Astrocyte (in vitro differentiated cells and primary cell): ENCODE measurements around the gene MAT2A. TPM values are rescaled to one million over a fixed set of nuclear protein-coding genes. Genes with fewer than 3 reads are reported as not detected.

Source experiments
- DNase-seq: peaks from one replicate; pipeline ENCODE4 v3.0.0-alpha.2; 2010; ENCODE audit warnings: low read depth
- FAIRE-seq: peaks from 2 replicates; lab custom pipeline; 2011; peaks lifted over from hg19 to GRCh38; lab: Jason Lieb, UNC
- H2AFZ ChIP-seq: 2 replicates; pipeline ENCODE4 v1.6.0; 2012; ENCODE audit warnings: low read depth, low read length, inconsistent platforms
- H3K27ac ChIP-seq: 2 replicates; pipeline ENCODE4 v1.5.1; 2011; ENCODE audit warnings: low read depth, low read length, inconsistent platforms
- H3K27me3 ChIP-seq: 2 replicates; pipeline ENCODE4 v1.6.0; 2011; ENCODE audit warnings: low read length, inconsistent platforms; ENCODE audit not compliant: insufficient read depth
- H3K36me3 ChIP-seq: 2 replicates; pipeline ENCODE4 v1.5.1; 2011; ENCODE audit warnings: low read length, inconsistent platforms; ENCODE audit not compliant: insufficient read depth
- H3K4me1 ChIP-seq: 2 replicates; pipeline ENCODE4 v1.5.1; 2011; ENCODE audit warnings: low read length, inconsistent platforms; ENCODE audit not compliant: insufficient read depth
- H3K4me2 ChIP-seq: 2 replicates; pipeline ENCODE4 v1.6.0; 2012; ENCODE audit warnings: low read length, inconsistent platforms
- H3K4me3 ChIP-seq: 2 replicates; pipeline ENCODE4 v1.5.1; 2011; ENCODE audit warnings: low read depth, mild to moderate bottlenecking, low read length, inconsistent platforms; ENCODE audit not compliant: insufficient read depth
- H3K79me2 ChIP-seq: 2 replicates; pipeline ENCODE4 v1.6.0; 2012; ENCODE audit warnings: mild to moderate bottlenecking, low read length, inconsistent platforms; ENCODE audit not compliant: insufficient read depth
- H3K9ac ChIP-seq: 2 replicates; pipeline ENCODE4 v1.6.0; 2012; ENCODE audit warnings: mild to moderate bottlenecking, low read length, inconsistent platforms
- H3K9me3 ChIP-seq: 2 replicates; pipeline ENCODE4 v1.5.1; 2012; ENCODE audit warnings: low read depth, mild to moderate bottlenecking, low read length, inconsistent platforms; ENCODE audit not compliant: insufficient read depth
- H4K20me1 ChIP-seq: 2 replicates; pipeline ENCODE4 v1.6.0; 2012; ENCODE audit warnings: low read length, inconsistent platforms; ENCODE audit not compliant: insufficient read depth
- H3K27ac Mint-ChIP-seq: one replicate; pipeline ENCODE4 v1.8.0; 2021; ENCODE audit warnings: mild to moderate bottlenecking, mixed read lengths; ENCODE audit not compliant: unreplicated experiment
- H3K27me3 Mint-ChIP-seq: one replicate; pipeline ENCODE4 v1.8.0; 2021; ENCODE audit warnings: low read depth, mixed read lengths; ENCODE audit not compliant: unreplicated experiment
- H3K36me3 Mint-ChIP-seq: one replicate; pipeline ENCODE4 v1.8.0; 2021; ENCODE audit warnings: low read depth, mixed read lengths; ENCODE audit not compliant: unreplicated experiment
- H3K4me1 Mint-ChIP-seq: one replicate; pipeline ENCODE4 v1.8.0; 2021; ENCODE audit warnings: low read depth, mixed read lengths; ENCODE audit not compliant: unreplicated experiment
- H3K4me3 Mint-ChIP-seq: one replicate; pipeline ENCODE4 v1.8.0; 2021; ENCODE audit warnings: mild to moderate bottlenecking, moderate library complexity, mixed read lengths; ENCODE audit not compliant: unreplicated experiment
- H3K9me3 Mint-ChIP-seq: one replicate; pipeline ENCODE4 v1.8.0; 2021; ENCODE audit warnings: mild to moderate bottlenecking, mixed read lengths; ENCODE audit not compliant: unreplicated experiment
- EZH2 ChIP-seq: IDR thresholded peaks from 2 replicates; pipeline ENCODE4 v1.6.1; 2012; ENCODE audit warnings: mild to moderate bottlenecking, low read length, inconsistent platforms; ENCODE audit not compliant: insufficient read depth
- total RNA-seq: library from RNA; stranded (reverse); gene quantifications from 2 replicates; pipeline ENCODE4 v1.2.1, GENCODE V29; 2021
- TF ChIP-seq, protein P1 (sequence below): IDR thresholded peaks from 2 replicates; pipeline ENCODE4 v1.5.1; 2011; ENCODE audit warnings: low read depth, mild to moderate bottlenecking, inconsistent platforms, low read length, moderate library complexity; ENCODE audit not compliant: insufficient read depth

The MAT2A gene
- total RNA-seq, 1 donor from 2014 or later, result 180 TPM

DNA sequence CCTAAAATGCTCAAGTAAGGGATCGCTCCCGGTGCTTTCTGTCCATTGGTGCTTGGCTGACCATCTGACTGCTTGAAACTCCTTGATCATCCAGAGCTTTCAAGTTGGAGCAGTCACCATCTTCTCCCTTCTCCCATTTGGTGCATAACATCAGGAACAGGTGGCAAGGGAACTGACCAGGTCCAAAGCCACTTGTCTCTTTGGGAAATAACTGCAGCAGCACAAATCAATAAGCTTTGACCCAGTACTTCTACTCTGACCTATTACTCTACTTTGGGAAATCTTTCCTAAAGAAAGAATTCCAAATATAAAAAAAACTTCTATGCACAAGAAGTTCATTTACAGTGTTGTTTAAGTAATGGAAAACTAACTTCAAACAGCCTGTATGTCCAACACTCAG lies 10.6 kb upstream of the MAT2A start:
- Mint-ChIP-seq H3K4me1 (no peaks in the 10 kb centered on the region), H3K27ac (no peak overlapping the region), H3K27me3 (peaks cover 10% of the 10 kb centered on the region), H3K36me3 (no peaks in the 10 kb centered on the region), H3K4me3 (no peak overlapping the region), H3K9me3 (no peaks in the 10 kb centered on the region)
- Histone ChIP-seq H3K27me3 (peaks cover 3% of the 10 kb centered on the region), H3K4me2 (no peak overlapping the region), H3K9me3 (no peaks in the 10 kb centered on the region), H4K20me1 (no peaks in the 10 kb centered on the region), H3K79me2 (no peaks in the 10 kb centered on the region), H3K27ac (no peak overlapping the region), H3K4me1 (no peaks in the 10 kb centered on the region), H3K36me3 (no peaks in the 10 kb centered on the region), H3K9ac (no peak overlapping the region), H2AFZ (no peak overlapping the region), H3K4me3 (no peak overlapping the region)
- no peak for TF ChIP-seq EZH2
- FAIRE-seq (no peak), DNase-seq (no peak)

DNA sequence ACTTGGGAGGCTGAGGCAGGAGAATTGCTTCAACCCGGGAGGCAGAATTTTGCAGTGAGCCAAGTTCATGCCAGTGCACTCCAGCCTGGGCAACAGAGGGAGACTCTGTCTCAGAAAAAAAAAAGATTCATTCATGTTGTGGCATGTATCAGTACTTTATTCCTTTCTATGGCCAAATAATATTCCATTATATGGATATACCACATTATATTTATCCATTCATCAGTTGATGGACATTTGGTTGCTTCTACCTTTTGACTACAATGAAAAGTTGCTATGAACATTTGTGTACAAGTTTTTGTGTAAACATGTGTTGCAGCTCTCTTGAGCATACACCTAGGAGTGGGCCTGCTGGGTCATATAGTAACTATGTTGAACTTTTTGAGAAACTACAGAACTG lies 9.2 kb upstream of the MAT2A start:
- no peak overlapping the region for H3K27ac Mint-ChIP-seq
- no peaks in the 10 kb centered on the region for H3K36me3 ChIP-seq

DNA sequence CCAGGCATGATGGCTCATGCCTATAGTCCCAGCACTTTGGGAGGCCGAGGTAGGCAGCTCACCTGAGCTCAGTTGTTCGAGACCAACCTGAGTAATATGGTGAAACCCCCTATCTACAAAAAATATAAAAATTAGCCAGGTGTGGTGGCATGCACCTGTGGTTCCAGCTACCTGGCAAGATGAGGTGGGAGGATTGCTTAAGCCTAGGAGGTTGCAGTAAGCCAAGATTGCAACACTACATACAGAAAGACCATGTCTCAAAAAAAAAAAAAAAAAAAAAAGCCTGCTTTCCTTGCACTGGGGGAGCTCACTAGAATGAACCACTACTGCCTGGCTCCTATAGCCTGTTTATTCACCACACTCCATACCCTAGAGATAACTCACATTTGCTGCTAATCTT lies 7.4 kb upstream of the MAT2A start:
- no peak overlapping the region for H3K9ac ChIP-seq
- no peaks in the 10 kb centered on the region for H4K20me1 ChIP-seq
- no peak overlapping the region for H2AFZ ChIP-seq
- peaks cover 4% of the 10 kb centered on the region for H3K4me1 Mint-ChIP-seq
- peaks cover 9% of the 10 kb centered on the region for H3K27me3 Mint-ChIP-seq
- H3K4me3 Mint-ChIP-seq, result no peak overlapping the region
- no peak for TF ChIP-seq EZH2
- TF ChIP-seq, protein P1, sequence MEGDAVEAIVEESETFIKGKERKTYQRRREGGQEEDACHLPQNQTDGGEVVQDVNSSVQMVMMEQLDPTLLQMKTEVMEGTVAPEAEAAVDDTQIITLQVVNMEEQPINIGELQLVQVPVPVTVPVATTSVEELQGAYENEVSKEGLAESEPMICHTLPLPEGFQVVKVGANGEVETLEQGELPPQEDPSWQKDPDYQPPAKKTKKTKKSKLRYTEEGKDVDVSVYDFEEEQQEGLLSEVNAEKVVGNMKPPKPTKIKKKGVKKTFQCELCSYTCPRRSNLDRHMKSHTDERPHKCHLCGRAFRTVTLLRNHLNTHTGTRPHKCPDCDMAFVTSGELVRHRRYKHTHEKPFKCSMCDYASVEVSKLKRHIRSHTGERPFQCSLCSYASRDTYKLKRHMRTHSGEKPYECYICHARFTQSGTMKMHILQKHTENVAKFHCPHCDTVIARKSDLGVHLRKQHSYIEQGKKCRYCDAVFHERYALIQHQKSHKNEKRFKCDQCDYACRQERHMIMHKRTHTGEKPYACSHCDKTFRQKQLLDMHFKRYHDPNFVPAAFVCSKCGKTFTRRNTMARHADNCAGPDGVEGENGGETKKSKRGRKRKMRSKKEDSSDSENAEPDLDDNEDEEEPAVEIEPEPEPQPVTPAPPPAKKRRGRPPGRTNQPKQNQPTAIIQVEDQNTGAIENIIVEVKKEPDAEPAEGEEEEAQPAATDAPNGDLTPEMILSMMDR, result no peak
- peaks cover 3% of the 10 kb centered on the region for H3K27me3 ChIP-seq
- no peaks in the 10 kb centered on the region for H3K9me3 ChIP-seq
- no peaks in the 10 kb centered on the region for H3K36me3 Mint-ChIP-seq
- H3K4me3 ChIP-seq, result no peak overlapping the region
- H3K9me3 Mint-ChIP-seq, result no peaks in the 10 kb centered on the region
- H3K79me2 ChIP-seq, result no peaks in the 10 kb centered on the region
- no peak overlapping the region for H3K27ac ChIP-seq
- no peaks in the 10 kb centered on the region for H3K36me3 ChIP-seq
- no peak overlapping the region for H3K4me2 ChIP-seq
- DNase-seq (no peak), FAIRE-seq (no peak)
- no peak overlapping the region for H3K27ac Mint-ChIP-seq
- peaks cover 4% of the 10 kb centered on the region for H3K4me1 ChIP-seq

More for the DNA sequence above, 9.2 kb upstream of the MAT2A start:
- Histone ChIP-seq H3K4me1 (no peaks in the 10 kb centered on the region), H4K20me1 (no peaks in the 10 kb centered on the region), H3K27me3 (peaks cover 3% of the 10 kb centered on the region), H2AFZ (no peak overlapping the region), H3K79me2 (no peaks in the 10 kb centered on the region), H3K4me2 (no peak overlapping the region), H3K27ac (no peak overlapping the region), H3K9me3 (no peaks in the 10 kb centered on the region), H3K4me3 (no peak overlapping the region), H3K9ac (no peak overlapping the region)
- FAIRE-seq (no peak), DNase-seq (no peak)
- Mint-ChIP-seq H3K9me3 (no peaks in the 10 kb centered on the region), H3K4me3 (no peak overlapping the region), H3K27me3 (peaks cover 10% of the 10 kb centered on the region), H3K4me1 (no peaks in the 10 kb centered on the region), H3K36me3 (no peaks in the 10 kb centered on the region)
- TF ChIP-seq EZH2, result no peak
- TF ChIP-seq, protein P1, result no peak
